Subcutaneous adipose tissue (tissue), 4 donors: ENCODE measurements around the gene ZC3H12C. TPM values are rescaled to one million over a fixed set of nuclear protein-coding genes. Genes with fewer than 3 reads are reported as not detected.

Experiments
- total RNA-seq, 4 donors: library from RNA; depleted of rRNA; stranded (reverse); fragments of >200 nt; gene quantifications; one replicate each; pipeline ENCODE4 v1.1.0, GENCODE V29; 2016
- TF ChIP-seq, protein P1 (sequence below): fragments of 450-650 bp; IDR thresholded peaks from one replicate; pipeline ENCODE4 v1.5.1; 2016; ENCODE audit warnings: low read depth, mild to moderate bottlenecking, control low read depth, antibody characterized with exemption, moderate library complexity

Gene ZC3H12C
- total RNA-seq, 4 donors from 2014 or later, result 14.7 to 22.2 (median 17.4) TPM

DNA sequence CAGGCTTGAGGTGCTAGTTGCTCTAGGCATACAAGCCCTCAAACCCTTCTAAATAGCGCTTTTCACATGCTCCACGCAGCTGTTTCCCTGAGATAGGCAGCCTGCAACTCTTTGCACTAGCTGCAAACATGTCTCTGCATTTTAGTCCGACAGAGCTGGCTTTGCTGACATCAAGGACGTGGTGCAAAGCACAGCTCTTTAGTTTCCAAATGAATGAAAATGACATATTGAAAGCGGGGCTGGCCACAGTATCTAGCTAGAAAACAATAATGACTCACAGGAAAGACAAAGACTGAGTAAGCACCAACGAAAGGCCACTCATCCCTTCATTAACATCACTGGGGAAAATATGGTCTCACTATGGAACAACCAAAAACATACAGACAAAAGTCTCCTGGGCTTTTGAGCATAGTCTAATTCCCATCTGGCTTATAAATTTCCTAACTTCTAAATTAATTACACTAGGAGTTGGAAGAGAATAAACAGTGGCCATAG, 15.3 kb upstream of the ZC3H12C start:
- TF ChIP-seq, protein P1, sequence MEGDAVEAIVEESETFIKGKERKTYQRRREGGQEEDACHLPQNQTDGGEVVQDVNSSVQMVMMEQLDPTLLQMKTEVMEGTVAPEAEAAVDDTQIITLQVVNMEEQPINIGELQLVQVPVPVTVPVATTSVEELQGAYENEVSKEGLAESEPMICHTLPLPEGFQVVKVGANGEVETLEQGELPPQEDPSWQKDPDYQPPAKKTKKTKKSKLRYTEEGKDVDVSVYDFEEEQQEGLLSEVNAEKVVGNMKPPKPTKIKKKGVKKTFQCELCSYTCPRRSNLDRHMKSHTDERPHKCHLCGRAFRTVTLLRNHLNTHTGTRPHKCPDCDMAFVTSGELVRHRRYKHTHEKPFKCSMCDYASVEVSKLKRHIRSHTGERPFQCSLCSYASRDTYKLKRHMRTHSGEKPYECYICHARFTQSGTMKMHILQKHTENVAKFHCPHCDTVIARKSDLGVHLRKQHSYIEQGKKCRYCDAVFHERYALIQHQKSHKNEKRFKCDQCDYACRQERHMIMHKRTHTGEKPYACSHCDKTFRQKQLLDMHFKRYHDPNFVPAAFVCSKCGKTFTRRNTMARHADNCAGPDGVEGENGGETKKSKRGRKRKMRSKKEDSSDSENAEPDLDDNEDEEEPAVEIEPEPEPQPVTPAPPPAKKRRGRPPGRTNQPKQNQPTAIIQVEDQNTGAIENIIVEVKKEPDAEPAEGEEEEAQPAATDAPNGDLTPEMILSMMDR, result no peak

DNA sequence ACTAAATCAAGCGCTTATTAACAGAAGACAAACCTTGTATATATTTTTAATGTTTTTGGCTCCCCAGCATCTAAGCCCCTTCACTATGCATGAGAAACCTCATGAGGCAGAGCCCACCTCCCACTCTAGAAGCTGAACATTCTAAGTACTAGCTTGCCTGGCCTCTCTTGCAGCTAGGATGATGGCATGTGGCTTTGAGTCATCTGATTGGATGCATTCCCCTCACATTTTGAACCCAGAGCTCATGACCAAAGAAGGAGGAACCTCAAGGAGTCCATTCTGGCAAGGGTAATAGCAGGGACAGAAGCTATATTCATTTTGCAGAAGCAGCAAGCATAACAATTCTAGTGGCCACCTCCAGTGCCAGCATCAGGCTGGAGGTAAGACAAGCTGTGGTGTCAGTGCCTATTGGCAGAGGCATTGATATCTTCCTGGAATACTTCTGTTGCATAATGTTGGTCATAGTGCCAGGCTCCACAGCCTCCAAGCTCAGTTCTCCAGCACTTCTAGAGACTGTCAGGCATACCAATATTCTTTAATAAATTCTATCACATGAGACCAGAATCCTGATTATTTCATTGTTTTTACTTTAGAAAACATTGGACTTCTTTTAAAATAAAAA, 14.2 kb upstream of the ZC3H12C start:
- TF ChIP-seq, protein P1, result no peak

DNA sequence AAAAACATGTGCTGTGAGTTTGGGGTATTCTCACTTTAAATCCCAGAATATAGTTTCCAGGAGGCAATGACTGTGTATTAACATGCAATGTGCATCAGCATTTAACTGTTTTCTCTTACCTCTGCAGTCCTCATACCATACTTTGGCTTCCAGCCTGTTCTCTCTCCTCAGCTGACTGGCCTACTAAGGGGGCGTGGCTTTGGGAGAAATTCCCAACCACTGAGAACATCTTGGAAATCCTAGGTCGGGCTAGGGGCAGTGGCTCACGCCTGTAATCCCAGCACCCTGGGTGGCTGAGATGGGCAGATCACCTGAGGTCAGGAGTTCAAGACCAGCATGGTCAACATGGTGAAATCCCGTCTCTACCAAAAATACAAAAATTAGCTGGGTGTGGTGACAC, 13.5 kb upstream of the ZC3H12C start:
- TF ChIP-seq, protein P1, result no peak

DNA sequence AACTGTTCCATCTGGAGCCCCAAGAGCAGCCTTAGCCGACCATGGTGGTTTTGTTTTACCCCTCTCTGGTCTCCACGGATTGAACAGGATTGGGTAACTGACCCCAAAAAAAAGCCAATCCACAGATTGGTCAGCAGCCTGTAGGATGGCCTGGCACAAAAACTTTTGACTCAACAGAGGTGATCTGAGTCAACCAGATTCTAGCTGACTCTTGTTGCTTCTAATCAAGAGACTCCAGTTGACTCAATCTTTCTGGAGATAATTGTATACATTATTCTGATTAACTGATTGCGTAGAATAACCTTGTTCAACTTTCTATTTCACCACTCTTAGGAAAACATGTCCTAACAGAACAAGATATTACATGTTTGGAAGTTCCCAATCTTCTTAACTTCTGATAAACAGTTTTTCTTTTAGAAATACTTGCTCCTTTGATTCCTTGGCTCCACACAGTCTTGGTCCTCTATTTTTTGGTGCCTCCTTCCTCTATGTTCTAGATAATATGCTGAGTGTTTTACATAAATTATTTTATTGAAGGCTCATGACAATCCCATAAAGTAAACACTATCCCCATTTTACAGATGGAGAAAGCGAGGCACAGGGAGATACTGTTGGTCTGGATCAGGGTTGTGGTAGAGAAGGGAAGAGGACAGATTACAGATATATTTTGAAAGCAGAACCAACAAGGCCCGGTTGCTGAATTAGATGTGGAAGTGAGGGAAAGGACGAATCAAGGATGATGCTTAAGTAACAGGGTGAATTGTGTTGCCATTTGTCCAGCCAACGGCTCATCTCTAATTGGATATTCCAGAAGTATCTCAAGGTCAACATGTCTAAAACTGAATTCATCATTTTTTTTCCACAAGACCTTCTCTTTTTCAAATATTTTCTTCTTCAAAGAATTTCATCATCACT, 11.5 kb upstream of the ZC3H12C start:
- TF ChIP-seq, protein P1, result no peak

DNA sequence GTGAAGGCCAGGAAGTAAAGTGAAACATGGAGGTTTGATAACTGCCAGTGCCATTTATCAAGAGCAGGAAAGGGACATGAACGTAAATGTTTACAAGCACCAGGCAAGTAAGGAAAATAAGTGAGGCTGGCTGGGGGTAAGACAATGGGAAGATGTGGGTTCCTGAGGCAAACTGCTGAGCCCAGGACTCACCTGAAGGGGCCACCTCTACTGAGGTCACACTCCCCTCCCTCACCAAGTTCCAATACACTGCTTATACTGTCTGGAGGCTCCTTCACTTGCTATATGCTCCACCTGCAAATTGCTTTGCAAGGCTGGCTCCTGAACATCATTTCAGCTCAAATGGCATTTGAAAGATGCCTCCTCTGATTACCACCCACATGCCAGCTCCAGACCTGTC, 10.3 kb upstream of the ZC3H12C start:
- TF ChIP-seq, protein P1, result no peak

DNA sequence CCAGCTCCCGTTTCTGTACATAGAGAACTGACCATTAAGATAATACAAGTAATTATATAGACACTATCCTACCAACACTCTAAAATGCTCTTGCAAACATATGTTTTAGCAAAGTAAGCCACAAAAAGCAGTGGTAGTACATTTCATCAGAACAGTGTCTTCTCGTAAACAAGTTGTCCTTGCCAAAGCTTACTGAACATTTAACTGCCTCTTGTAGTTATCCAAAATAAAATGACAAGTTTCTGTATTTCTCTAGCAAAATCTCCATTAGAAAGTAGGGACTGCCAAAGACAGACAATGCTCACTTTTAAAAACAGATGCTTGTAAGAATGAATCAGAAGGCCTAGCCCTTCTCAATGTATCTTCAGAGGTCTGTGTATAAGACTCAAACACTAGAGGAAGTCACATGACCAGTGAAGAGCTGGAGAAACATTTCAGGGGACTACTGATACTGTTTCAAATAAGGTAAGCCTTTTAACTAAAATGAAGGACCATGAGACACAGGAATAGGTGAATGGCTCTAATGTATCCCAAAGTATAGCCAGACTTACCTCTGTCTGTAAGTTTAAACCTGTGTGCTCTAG, 7.8 kb upstream of the ZC3H12C start:
- TF ChIP-seq, protein P1, result no peak

DNA sequence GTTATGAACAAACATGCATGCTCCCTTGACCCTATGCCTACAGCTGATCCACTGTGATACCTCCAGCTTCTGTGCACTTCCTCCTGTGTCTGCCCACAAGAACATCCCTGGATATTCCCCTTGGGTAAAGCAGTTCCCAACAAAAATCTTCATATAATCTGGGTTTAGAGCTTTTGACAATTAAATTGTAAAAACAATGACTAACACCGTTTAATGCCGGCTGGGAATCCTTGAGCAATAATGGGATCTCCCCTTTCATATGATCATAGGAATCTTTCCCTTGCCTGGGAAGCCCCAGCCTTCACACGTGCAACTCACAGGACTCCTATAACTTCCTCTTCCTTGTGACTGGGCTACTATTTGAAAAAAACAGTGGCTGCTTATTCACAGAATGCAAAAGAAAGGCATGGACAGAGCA, 6.3 kb upstream of the ZC3H12C start:
- TF ChIP-seq, protein P1, result no peak
